ENCODE results near the gene FHIT.

DNA sequence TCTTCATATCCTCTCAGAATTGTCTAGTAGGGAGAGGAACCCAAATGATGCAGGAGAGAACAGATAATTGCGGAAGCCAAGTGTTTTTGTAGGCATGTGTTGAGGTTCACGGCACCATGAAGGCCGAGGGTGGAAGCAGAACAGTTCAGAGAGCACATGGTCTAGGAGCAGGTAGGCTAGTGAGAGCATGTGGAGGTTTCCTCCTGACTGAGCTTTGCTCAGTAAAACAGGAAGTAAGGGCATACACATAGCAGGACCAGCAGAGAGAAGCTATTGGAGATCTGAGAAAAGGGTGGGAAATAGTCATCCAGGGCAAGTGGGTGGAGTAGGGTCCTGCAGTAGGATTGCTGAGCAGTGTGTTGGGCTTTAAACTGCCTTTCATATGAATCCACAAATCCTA lies 491.1 kb downstream of the FHIT start:
- no peak for TF ChIP-seq EP300 (IDR thresholded peaks at IDR 0.05)
- TF ChIP-seq, protein P1, sequence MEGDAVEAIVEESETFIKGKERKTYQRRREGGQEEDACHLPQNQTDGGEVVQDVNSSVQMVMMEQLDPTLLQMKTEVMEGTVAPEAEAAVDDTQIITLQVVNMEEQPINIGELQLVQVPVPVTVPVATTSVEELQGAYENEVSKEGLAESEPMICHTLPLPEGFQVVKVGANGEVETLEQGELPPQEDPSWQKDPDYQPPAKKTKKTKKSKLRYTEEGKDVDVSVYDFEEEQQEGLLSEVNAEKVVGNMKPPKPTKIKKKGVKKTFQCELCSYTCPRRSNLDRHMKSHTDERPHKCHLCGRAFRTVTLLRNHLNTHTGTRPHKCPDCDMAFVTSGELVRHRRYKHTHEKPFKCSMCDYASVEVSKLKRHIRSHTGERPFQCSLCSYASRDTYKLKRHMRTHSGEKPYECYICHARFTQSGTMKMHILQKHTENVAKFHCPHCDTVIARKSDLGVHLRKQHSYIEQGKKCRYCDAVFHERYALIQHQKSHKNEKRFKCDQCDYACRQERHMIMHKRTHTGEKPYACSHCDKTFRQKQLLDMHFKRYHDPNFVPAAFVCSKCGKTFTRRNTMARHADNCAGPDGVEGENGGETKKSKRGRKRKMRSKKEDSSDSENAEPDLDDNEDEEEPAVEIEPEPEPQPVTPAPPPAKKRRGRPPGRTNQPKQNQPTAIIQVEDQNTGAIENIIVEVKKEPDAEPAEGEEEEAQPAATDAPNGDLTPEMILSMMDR (IDR thresholded peaks at IDR 0.05): no peak
